ENCODE measurements around the gene LRRC71.

LRRC71 gene

DNA sequence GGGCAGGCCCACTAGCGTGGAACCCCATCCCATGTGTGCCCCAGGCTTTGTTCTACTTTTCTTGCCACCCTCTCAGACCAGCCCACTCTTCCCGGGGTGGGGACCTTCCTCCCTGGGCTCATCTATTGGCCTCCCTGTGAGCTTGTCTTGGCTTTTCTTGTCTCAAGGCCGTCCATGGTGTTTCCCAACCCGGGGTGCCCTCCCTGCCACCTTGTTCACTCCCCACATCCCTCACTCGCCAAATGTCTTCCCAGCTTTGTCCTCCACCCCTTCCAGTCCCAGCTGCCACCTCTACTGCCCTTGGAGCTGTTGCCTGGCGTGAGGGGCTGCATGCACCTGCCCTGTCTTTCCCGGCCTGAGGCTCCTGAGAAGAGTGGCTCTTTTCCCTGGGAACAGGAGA is 18.4 kb downstream of the LRRC71 start:
- no peak for ATAC-seq
- no peak for TF ChIP-seq ZNF8 (CRISPR knock-in tag; IDR thresholded peaks at IDR 0.05)
- no peak for TF ChIP-seq ZFP30 (CRISPR knock-in tag; IDR thresholded peaks at IDR 0.05)
- no peak for TF ChIP-seq PPARA (CRISPR knock-in tag; IDR thresholded peaks at IDR 0.05; ENCODE audit: borderline replicate concordance)
- no peak for TF ChIP-seq ZFP3 (CRISPR knock-in tag; IDR thresholded peaks at IDR 0.05)
- no peak for TF ChIP-seq OSR1 (CRISPR knock-in tag; IDR thresholded peaks at IDR 0.05)
- TF ChIP-seq, protein P1, sequence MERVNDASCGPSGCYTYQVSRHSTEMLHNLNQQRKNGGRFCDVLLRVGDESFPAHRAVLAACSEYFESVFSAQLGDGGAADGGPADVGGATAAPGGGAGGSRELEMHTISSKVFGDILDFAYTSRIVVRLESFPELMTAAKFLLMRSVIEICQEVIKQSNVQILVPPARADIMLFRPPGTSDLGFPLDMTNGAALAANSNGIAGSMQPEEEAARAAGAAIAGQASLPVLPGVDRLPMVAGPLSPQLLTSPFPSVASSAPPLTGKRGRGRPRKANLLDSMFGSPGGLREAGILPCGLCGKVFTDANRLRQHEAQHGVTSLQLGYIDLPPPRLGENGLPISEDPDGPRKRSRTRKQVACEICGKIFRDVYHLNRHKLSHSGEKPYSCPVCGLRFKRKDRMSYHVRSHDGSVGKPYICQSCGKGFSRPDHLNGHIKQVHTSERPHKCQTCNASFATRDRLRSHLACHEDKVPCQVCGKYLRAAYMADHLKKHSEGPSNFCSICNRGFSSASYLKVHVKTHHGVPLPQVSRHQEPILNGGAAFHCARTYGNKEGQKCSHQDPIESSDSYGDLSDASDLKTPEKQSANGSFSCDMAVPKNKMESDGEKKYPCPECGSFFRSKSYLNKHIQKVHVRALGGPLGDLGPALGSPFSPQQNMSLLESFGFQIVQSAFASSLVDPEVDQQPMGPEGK (CRISPR knock-in tag; IDR thresholded peaks at IDR 0.05; ENCODE audit: borderline replicate concordance) = no peak
- no peak for TF ChIP-seq GLIS3 (CRISPR knock-in tag; IDR thresholded peaks at IDR 0.05)
- TF ChIP-seq ESRRG (CRISPR knock-in tag; IDR thresholded peaks at IDR 0.05) = no peak
- TF ChIP-seq, protein P2, sequence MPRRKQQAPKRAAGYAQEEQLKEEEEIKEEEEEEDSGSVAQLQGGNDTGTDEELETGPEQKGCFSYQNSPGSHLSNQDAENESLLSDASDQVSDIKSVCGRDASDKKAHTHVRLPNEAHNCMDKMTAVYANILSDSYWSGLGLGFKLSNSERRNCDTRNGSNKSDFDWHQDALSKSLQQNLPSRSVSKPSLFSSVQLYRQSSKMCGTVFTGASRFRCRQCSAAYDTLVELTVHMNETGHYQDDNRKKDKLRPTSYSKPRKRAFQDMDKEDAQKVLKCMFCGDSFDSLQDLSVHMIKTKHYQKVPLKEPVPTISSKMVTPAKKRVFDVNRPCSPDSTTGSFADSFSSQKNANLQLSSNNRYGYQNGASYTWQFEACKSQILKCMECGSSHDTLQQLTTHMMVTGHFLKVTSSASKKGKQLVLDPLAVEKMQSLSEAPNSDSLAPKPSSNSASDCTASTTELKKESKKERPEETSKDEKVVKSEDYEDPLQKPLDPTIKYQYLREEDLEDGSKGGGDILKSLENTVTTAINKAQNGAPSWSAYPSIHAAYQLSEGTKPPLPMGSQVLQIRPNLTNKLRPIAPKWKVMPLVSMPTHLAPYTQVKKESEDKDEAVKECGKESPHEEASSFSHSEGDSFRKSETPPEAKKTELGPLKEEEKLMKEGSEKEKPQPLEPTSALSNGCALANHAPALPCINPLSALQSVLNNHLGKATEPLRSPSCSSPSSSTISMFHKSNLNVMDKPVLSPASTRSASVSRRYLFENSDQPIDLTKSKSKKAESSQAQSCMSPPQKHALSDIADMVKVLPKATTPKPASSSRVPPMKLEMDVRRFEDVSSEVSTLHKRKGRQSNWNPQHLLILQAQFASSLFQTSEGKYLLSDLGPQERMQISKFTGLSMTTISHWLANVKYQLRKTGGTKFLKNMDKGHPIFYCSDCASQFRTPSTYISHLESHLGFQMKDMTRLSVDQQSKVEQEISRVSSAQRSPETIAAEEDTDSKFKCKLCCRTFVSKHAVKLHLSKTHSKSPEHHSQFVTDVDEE (CRISPR knock-in tag; IDR thresholded peaks at IDR 0.05) = no peak
- no peak for TF ChIP-seq TOX (CRISPR knock-in tag; IDR thresholded peaks at IDR 0.05; ENCODE audit: borderline replicate concordance)
- TF ChIP-seq, protein P3, sequence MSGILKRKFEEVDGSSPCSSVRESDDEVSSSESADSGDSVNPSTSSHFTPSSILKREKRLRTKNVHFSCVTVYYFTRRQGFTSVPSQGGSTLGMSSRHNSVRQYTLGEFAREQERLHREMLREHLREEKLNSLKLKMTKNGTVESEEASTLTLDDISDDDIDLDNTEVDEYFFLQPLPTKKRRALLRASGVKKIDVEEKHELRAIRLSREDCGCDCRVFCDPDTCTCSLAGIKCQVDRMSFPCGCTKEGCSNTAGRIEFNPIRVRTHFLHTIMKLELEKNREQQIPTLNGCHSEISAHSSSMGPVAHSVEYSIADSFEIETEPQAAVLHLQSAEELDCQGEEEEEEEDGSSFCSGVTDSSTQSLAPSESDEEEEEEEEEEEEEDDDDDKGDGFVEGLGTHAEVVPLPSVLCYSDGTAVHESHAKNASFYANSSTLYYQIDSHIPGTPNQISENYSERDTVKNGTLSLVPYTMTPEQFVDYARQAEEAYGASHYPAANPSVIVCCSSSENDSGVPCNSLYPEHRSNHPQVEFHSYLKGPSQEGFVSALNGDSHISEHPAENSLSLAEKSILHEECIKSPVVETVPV (CRISPR knock-in tag; IDR thresholded peaks at IDR 0.05) = no peak
- TF ChIP-seq ZNF70 (CRISPR knock-in tag; IDR thresholded peaks at IDR 0.05) = no peak
- no peak for TF ChIP-seq ISL1 (CRISPR knock-in tag; IDR thresholded peaks at IDR 0.05)
- TF ChIP-seq SNAI2 (CRISPR knock-in tag; IDR thresholded peaks at IDR 0.05) = no peak
- TF ChIP-seq, protein P4, sequence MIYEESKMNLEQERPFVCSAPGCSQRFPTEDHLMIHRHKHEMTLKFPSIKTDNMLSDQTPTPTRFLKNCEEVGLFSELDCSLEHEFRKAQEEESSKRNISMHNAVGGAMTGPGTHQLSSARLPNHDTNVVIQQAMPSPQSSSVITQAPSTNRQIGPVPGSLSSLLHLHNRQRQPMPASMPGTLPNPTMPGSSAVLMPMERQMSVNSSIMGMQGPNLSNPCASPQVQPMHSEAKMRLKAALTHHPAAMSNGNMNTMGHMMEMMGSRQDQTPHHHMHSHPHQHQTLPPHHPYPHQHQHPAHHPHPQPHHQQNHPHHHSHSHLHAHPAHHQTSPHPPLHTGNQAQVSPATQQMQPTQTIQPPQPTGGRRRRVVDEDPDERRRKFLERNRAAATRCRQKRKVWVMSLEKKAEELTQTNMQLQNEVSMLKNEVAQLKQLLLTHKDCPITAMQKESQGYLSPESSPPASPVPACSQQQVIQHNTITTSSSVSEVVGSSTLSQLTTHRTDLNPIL (CRISPR knock-in tag; IDR thresholded peaks at IDR 0.05; ENCODE audit: low read depth) = no peak
- no peak for TF ChIP-seq ARNTL (CRISPR knock-in tag; IDR thresholded peaks at IDR 0.05; ENCODE audit: borderline replicate concordance, low read depth)
- TF ChIP-seq RARB (CRISPR knock-in tag; IDR thresholded peaks at IDR 0.05) = no peak
- no peak for TF ChIP-seq TCF4 (CRISPR knock-in tag; IDR thresholded peaks at IDR 0.05; ENCODE audit: borderline replicate concordance)
- TF ChIP-seq, protein P5, sequence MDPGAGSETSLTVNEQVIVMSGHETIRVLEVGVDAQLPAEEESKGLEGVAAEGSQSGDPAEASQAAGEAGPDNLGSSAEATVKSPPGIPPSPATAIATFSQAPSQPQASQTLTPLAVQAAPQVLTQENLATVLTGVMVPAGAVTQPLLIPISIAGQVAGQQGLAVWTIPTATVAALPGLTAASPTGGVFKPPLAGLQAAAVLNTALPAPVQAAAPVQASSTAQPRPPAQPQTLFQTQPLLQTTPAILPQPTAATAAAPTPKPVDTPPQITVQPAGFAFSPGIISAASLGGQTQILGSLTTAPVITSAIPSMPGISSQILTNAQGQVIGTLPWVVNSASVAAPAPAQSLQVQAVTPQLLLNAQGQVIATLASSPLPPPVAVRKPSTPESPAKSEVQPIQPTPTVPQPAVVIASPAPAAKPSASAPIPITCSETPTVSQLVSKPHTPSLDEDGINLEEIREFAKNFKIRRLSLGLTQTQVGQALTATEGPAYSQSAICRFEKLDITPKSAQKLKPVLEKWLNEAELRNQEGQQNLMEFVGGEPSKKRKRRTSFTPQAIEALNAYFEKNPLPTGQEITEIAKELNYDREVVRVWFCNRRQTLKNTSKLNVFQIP (CRISPR knock-in tag; IDR thresholded peaks at IDR 0.05; ENCODE audit: borderline replicate concordance, low read depth) = no peak
- no peak for TF ChIP-seq BACH2 (CRISPR knock-in tag; IDR thresholded peaks at IDR 0.05; ENCODE audit: borderline replicate concordance)

DNA sequence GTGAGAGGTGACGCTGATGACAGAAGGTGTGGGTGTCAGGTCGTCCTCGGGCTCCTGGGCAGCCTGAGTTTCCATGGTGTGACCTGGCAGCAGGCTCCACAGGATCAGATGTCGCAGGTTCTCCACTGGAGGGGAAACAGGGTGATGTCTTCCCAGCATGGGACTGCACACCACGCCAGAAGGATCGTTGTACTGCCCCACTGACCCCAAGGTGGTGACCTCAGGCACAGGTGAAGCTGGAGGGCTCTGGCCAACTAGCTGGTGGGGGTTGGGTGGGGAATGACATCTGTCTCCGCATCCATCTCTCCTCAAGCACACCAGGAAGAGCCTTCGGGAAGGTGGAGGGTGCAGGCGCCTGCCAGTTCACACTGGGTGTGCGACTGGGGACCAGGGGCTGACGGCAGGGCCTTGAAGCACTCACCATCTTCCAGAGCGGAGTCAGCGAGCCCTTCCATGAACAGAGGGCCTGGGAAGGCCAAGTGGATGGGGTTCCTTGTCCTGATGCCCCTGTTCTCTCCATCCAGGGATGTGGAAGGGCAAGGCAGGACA is 19.4 kb downstream of the LRRC71 start:
- ATAC-seq = no peak
- TF ChIP-seq ZFP30 (CRISPR knock-in tag; IDR thresholded peaks at IDR 0.05) = no peak
- no peak for TF ChIP-seq ZC3H10 (CRISPR knock-in tag; IDR thresholded peaks at IDR 0.05)
- TF ChIP-seq ARNTL (CRISPR knock-in tag; IDR thresholded peaks at IDR 0.05; ENCODE audit: borderline replicate concordance, low read depth) = no peak

DNA sequence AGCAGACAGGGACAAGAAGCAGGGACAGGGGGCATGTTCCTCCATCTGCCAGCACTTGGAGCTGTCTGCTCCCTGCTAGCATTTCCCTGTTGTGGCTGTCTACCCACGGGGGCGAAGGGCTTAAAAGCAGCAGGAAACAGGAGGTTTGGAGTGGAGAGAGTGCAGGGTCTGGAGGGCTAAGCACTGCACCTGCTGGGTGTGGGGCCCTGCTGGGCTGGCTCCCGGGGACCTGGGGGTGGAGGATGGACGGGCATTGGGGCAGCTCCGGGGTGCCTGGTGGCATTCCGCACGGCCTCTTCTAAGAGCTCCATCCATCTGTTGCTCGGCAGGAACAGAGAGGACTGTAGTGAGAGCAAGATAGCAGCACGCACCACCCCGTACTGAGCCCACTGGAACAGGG is 21.2 kb downstream of the LRRC71 start:
- TF ChIP-seq ZFP3 (CRISPR knock-in tag; IDR thresholded peaks at IDR 0.05) (no peak), GLIS3 (CRISPR knock-in tag; IDR thresholded peaks at IDR 0.05) (no peak), ZNF8 (CRISPR knock-in tag; IDR thresholded peaks at IDR 0.05) (no peak), ZC3H10 (CRISPR knock-in tag; IDR thresholded peaks at IDR 0.05) (no peak), PPARA (CRISPR knock-in tag; IDR thresholded peaks at IDR 0.05; ENCODE audit: borderline replicate concordance) (no peak)
- TF ChIP-seq, protein P4 (CRISPR knock-in tag; IDR thresholded peaks at IDR 0.05; ENCODE audit: low read depth) = no peak
- TF ChIP-seq, protein P3 (CRISPR knock-in tag; IDR thresholded peaks at IDR 0.05) = no peak
- no peak for ATAC-seq

All from SK-N-SH treated with all-trans-retinoic acid at 6 μM for 48 hours (cell line).